SK-N-SH treated with all-trans-retinoic acid at 6 μM for 48 hours (cell line): Measurements from ENCODE around the gene FAM83E.
A peak's percentile ranks its signal among the peaks of the same experiment; 100 is the strongest.
"Not testable (repeated sequence)": the region's sequence is repeated elsewhere in the genome, so short reads cannot be mapped to it uniquely, and the experiment has no call there.

Source experiments
- ATAC-seq: fragments of 200-7000 bp; cut with Tn5 transposase; 3 replicates; pipeline ENCODE4 v1.9.1; 2020; ENCODE audit warnings: mild to moderate bottlenecking, moderate library complexity
- ARNTL ChIP-seq: fragments of 450-650 bp; formaldehyde crosslinking; IDR thresholded peaks from 2 replicates; pipeline ENCODE4 v1.5.0; 2020; ENCODE audit warnings: low read depth, mild to moderate bottlenecking, moderate library complexity, borderline replicate concordance
- BACH2 ChIP-seq: fragments of 250-450 bp; sonication (Bioruptor Pico); IDR thresholded peaks from 2 replicates; pipeline ENCODE4 v1.9.0; 2021; ENCODE audit warnings: mild to moderate bottlenecking, borderline replicate concordance
- CSDC2 ChIP-seq: fragments of 250-450 bp; sonication (Bioruptor Pico); IDR thresholded peaks from 2 replicates; pipeline ENCODE4 v1.5.0; 2020; ENCODE audit warnings: mild to moderate bottlenecking, moderate library complexity
- GLIS3 ChIP-seq: fragments of 250-450 bp; sonication (Bioruptor Pico); IDR thresholded peaks from 2 replicates; pipeline ENCODE4 v1.5.0; 2020; ENCODE audit warnings: mild to moderate bottlenecking, moderate library complexity
- OSR1 ChIP-seq: fragments of 250-450 bp; sonication (Bioruptor Pico); IDR thresholded peaks from 2 replicates; pipeline ENCODE4 v1.8.0; 2022; ENCODE audit warnings: moderate library complexity, mild to moderate bottlenecking, inconsistent platforms
- PPARA ChIP-seq: fragments of 250-450 bp; sonication (Bioruptor Pico); IDR thresholded peaks from 2 replicates; pipeline ENCODE4 v1.5.0; 2020; ENCODE audit warnings: mild to moderate bottlenecking, borderline replicate concordance
- RARB ChIP-seq: fragments of 250-450 bp; sonication (Bioruptor Pico); IDR thresholded peaks from 2 replicates; pipeline ENCODE4 v1.8.0; 2021; ENCODE audit warnings: mild to moderate bottlenecking, moderate library complexity
- SNAI2 ChIP-seq: fragments of 250-450 bp; sonication (Bioruptor Pico); IDR thresholded peaks from 2 replicates; pipeline ENCODE4 v1.5.0; 2020; ENCODE audit warnings: mild to moderate bottlenecking, moderate library complexity
- TOX ChIP-seq: fragments of 250-450 bp; sonication (Bioruptor Pico); IDR thresholded peaks from 2 replicates; pipeline ENCODE4 v1.8.0; 2021; ENCODE audit warnings: mild to moderate bottlenecking, moderate library complexity, borderline replicate concordance
- ZC3H10 ChIP-seq: fragments of 250-450 bp; sonication (Bioruptor Pico); IDR thresholded peaks from 2 replicates; pipeline ENCODE4 v1.5.1; 2021; ENCODE audit warnings: mild to moderate bottlenecking, moderate library complexity
- ZFP30 ChIP-seq: fragments of 450-650 bp; formaldehyde crosslinking; IDR thresholded peaks from 2 replicates; pipeline ENCODE4 v1.5.0; 2022; ENCODE audit warnings: mild to moderate bottlenecking, moderate library complexity
- ZNF565 ChIP-seq: fragments of 450-650 bp; formaldehyde crosslinking; conservative IDR thresholded peaks from 2 replicates; pipeline ENCODE4 v1.5.0; 2020; ENCODE audit warnings: low read depth, mild to moderate bottlenecking, moderate library complexity
- ZNF70 ChIP-seq: fragments of 450-650 bp; formaldehyde crosslinking; IDR thresholded peaks from 2 replicates; pipeline ENCODE4 v1.5.0; 2020; ENCODE audit warnings: mild to moderate bottlenecking, moderate library complexity
- TF ChIP-seq, protein P1 (sequence below): fragments of 250-450 bp; sonication (Bioruptor Pico); IDR thresholded peaks from 2 replicates; pipeline ENCODE4 v1.8.0; 2021; ENCODE audit warnings: low read depth, mild to moderate bottlenecking, moderate library complexity, borderline replicate concordance
- TF ChIP-seq, protein P2 (sequence below): fragments of 250-450 bp; sonication (Bioruptor Pico); IDR thresholded peaks from 2 replicates; pipeline ENCODE4 v1.5.0; 2020; ENCODE audit warnings: mild to moderate bottlenecking, moderate library complexity
- TF ChIP-seq, protein P3 (sequence below): fragments of 250-450 bp; sonication (Bioruptor Pico); IDR thresholded peaks from 2 replicates; pipeline ENCODE4 v1.8.0; 2020; ENCODE audit warnings: mild to moderate bottlenecking, moderate library complexity, borderline replicate concordance
- TF ChIP-seq, protein P4 (sequence below): fragments of 250-450 bp; sonication (Bioruptor Pico); IDR thresholded peaks from 2 replicates; pipeline ENCODE4 v1.5.1; 2021; ENCODE audit warnings: mild to moderate bottlenecking, moderate library complexity

FAM83E gene

DNA sequence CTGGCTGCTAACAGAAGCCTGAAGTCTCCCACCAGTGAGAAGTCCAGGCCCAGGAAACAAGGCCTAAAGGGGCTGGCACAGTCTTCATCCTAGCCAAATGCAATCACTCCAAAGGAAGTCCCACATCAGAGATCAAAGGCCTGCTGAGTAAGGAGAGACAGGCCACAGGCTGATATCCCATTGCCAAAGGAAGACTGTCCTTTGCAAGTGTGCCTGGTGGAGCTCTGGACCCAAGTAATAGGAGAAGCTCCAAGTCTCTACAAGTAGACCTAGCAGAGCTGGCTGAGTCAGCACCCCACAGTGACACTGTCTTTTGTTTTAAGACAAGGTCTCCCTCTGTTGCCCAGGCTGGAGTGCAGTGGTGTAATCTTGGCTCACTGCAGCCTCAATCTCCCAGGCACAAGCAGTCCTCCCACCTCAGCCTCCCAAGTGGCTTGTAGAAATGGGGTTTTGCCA is 17.8 kb upstream of the FAM83E start:
- no peak for ATAC-seq
- TF ChIP-seq, protein P1, sequence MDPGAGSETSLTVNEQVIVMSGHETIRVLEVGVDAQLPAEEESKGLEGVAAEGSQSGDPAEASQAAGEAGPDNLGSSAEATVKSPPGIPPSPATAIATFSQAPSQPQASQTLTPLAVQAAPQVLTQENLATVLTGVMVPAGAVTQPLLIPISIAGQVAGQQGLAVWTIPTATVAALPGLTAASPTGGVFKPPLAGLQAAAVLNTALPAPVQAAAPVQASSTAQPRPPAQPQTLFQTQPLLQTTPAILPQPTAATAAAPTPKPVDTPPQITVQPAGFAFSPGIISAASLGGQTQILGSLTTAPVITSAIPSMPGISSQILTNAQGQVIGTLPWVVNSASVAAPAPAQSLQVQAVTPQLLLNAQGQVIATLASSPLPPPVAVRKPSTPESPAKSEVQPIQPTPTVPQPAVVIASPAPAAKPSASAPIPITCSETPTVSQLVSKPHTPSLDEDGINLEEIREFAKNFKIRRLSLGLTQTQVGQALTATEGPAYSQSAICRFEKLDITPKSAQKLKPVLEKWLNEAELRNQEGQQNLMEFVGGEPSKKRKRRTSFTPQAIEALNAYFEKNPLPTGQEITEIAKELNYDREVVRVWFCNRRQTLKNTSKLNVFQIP = no peak
- TF ChIP-seq SNAI2 (no peak), GLIS3 (no peak), RARB (no peak), BACH2 (no peak), ZC3H10 (CRISPR knock-in tag) (no peak), CSDC2 (CRISPR knock-in tag) (no peak), ZFP30 (CRISPR knock-in tag) (no peak), ARNTL (CRISPR knock-in tag) (no peak)
- TF ChIP-seq, protein P2, sequence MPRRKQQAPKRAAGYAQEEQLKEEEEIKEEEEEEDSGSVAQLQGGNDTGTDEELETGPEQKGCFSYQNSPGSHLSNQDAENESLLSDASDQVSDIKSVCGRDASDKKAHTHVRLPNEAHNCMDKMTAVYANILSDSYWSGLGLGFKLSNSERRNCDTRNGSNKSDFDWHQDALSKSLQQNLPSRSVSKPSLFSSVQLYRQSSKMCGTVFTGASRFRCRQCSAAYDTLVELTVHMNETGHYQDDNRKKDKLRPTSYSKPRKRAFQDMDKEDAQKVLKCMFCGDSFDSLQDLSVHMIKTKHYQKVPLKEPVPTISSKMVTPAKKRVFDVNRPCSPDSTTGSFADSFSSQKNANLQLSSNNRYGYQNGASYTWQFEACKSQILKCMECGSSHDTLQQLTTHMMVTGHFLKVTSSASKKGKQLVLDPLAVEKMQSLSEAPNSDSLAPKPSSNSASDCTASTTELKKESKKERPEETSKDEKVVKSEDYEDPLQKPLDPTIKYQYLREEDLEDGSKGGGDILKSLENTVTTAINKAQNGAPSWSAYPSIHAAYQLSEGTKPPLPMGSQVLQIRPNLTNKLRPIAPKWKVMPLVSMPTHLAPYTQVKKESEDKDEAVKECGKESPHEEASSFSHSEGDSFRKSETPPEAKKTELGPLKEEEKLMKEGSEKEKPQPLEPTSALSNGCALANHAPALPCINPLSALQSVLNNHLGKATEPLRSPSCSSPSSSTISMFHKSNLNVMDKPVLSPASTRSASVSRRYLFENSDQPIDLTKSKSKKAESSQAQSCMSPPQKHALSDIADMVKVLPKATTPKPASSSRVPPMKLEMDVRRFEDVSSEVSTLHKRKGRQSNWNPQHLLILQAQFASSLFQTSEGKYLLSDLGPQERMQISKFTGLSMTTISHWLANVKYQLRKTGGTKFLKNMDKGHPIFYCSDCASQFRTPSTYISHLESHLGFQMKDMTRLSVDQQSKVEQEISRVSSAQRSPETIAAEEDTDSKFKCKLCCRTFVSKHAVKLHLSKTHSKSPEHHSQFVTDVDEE (CRISPR knock-in tag) = no peak
- TF ChIP-seq, protein P3, sequence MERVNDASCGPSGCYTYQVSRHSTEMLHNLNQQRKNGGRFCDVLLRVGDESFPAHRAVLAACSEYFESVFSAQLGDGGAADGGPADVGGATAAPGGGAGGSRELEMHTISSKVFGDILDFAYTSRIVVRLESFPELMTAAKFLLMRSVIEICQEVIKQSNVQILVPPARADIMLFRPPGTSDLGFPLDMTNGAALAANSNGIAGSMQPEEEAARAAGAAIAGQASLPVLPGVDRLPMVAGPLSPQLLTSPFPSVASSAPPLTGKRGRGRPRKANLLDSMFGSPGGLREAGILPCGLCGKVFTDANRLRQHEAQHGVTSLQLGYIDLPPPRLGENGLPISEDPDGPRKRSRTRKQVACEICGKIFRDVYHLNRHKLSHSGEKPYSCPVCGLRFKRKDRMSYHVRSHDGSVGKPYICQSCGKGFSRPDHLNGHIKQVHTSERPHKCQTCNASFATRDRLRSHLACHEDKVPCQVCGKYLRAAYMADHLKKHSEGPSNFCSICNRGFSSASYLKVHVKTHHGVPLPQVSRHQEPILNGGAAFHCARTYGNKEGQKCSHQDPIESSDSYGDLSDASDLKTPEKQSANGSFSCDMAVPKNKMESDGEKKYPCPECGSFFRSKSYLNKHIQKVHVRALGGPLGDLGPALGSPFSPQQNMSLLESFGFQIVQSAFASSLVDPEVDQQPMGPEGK (CRISPR knock-in tag) = no peak

DNA sequence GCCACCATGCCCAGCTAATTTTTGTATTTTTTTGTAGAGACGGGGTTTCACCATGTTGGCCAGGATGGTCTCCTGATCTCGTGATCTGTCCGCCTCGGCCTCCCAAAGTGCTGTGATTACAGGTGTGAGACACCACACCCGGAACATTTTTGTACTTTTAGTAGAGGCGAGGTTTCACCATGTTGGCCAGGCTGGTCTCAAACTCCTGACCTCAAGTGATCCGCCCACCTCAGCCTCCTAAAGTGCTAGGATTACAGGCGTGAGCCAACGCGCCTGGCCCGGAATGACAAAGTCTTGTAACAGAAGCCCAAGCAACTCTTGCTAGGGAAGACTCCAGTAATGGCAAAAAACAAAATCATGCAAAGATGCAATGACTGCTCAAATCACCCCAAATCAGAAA is 17.4 kb upstream of the FAM83E start:
- ATAC-seq = not testable (repeated sequence)

DNA sequence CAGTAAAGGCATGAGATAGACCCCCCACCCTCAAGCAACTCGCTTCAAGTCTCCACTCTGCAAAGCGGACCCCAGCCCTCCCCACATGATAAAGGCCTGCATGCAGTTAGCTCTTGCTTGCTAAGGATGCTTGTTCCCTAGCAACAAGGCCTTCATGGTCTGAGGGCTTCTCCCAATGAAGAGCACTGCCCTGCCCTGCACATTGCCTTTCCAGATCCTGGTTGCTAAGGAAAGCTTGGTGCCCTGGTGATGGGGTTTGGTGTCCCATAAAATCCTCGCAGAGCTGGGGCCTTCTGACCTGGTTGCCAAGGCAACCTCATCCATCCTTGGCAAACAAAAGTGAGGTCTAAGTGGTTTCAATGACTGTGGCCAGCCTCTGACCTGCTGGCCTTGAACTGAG is 16.3 kb upstream of the FAM83E start:
- TF ChIP-seq ZNF565 (CRISPR knock-in tag) (no peak), TOX (CRISPR knock-in tag) (no peak), OSR1 (CRISPR knock-in tag) (no peak), RARB (no peak), ZC3H10 (CRISPR knock-in tag) (no peak), GLIS3 (no peak)

DNA sequence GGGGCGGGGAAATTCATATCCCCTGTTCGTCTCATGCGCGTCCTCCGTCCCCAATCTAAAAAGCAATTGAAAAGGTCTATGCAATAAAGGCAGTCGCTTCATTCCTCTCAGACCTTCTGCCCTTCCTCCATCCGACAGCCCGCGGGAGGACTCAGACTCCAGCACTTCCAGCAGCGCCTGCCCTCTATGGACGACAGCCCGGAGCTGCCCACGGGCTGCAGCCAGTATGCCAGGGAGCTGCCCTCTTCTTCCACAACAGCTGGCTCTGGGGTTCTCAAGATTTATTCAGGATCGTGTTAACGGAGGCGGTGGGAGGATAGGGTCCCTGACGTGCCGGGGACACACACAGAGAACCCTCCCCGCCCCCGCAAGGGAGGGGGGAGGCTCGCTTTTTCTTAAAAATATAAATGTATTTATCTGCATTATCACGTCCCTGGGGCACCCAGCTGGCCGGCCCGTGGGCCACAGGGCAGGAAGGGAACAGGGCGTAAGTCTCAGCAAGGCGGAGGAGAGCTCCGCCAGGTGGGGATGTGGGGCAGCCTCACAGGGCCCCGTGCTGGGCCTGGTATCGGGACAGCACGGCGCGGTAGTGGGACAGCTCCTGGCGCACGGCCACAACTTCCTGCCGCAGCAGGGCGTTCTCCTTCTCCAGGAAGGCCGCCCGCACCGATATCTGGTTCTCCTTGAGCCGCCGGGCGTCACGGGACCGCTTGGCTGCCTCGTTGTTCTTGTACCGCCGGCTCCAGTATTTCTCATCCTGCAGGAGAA is 15.6 kb upstream of the FAM83E start:
- TF ChIP-seq PPARA (CRISPR knock-in tag) = no peak
- TF ChIP-seq, protein P4, sequence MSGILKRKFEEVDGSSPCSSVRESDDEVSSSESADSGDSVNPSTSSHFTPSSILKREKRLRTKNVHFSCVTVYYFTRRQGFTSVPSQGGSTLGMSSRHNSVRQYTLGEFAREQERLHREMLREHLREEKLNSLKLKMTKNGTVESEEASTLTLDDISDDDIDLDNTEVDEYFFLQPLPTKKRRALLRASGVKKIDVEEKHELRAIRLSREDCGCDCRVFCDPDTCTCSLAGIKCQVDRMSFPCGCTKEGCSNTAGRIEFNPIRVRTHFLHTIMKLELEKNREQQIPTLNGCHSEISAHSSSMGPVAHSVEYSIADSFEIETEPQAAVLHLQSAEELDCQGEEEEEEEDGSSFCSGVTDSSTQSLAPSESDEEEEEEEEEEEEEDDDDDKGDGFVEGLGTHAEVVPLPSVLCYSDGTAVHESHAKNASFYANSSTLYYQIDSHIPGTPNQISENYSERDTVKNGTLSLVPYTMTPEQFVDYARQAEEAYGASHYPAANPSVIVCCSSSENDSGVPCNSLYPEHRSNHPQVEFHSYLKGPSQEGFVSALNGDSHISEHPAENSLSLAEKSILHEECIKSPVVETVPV (CRISPR knock-in tag) = no peak
- no peak for TF ChIP-seq ZC3H10 (CRISPR knock-in tag)
- no peak for TF ChIP-seq ZNF70 (CRISPR knock-in tag)
- ATAC-seq = no peak

More for the DNA sequence above, 16.3 kb upstream of the FAM83E start:
- ATAC-seq = no peak

DNA sequence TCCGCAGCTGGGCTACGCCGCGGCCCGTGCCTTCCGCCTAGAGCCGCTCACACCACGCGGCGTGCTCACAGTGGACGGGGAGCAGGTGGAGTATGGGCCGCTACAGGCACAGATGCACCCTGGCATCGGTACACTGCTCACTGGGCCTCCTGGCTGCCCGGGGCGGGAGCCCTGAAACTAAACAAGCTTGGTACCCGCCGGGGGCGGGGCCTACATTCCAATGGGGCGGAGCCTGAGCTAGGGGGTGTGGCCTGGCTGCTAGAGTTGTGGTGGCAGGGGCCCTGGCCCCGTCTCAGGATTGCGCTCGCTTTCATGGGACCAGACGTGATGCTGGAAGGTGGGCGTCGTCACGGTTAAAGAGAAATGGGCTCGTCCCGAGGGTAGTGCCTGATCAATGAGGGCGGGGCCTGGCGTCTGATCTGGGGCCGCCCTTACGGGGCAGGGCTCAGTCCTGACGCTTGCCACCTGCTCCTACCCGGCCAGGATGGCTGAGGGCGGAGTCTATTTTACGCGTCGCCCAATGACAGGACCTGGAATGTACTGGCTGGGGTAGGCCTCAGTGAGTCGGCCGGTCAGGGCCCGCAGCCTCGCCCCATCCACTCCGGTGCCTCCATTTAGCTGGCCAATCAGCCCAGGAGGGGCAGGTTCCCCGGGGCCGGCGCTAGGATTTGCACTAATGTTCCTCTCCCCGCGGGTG is 14.9 kb upstream of the FAM83E start:
- ATAC-seq = peak; percentile 2; the same call in 1 of the 3 replicates

More for the DNA sequence above, 14.9 kb upstream of the FAM83E start:
- TF ChIP-seq ARNTL (CRISPR knock-in tag) (no peak), SNAI2 (no peak)
- TF ChIP-seq, protein P1 = no peak
- TF ChIP-seq, protein P3 (CRISPR knock-in tag) = no peak
- TF ChIP-seq, all 23 proteins: peak for 0
